Upper lobe of left lung (tissue), 6 donors: ENCODE results near the gene PI4K2A. TPM values are rescaled to one million over a fixed set of nuclear protein-coding genes. Genes with fewer than 3 reads are reported as not detected.
A peak's percentile ranks its signal among the peaks of the same experiment; 100 is the strongest.

ENCODE experiments used
- ATAC-seq, 2 donors: fragments of 200-7000 bp; cut with Tn5 transposase; one replicate each; pipeline ENCODE4 v1.9.1; 2022; ENCODE audit warnings: mild to moderate bottlenecking in 2 of 2, moderate library complexity in 2 of 2; ENCODE audit not compliant: low FRiP score in 2 of 2
- DNase-seq, 2 donors: peaks; one replicate each; pipeline ENCODE4 v3.0.0-alpha.2; 2019 to 2020
- H3K27ac ChIP-seq, 4 donors: fragments of 200-600 bp; sonication (generic); one replicate each; pipeline ENCODE4 v1.5.1; 2016 to 2019
- H3K27me3 ChIP-seq, 4 donors: fragments of 200-600 bp; sonication (generic); one replicate each; pipeline ENCODE4 v1.5.1; 2017 to 2019
- H3K36me3 ChIP-seq, 4 donors: fragments of 200-600 bp; sonication (generic); one replicate each; pipeline ENCODE4 v1.5.1; 2016 to 2019
- H3K4me1 ChIP-seq, 4 donors: fragments of 200-600 bp; sonication (generic); one replicate each; pipeline ENCODE4 v1.5.1; 2018 to 2019
- H3K4me3 ChIP-seq, 4 donors: fragments of 200-600 bp; sonication (generic); one replicate each; pipeline ENCODE4 v1.5.1; 2017 to 2019; ENCODE audit warnings: mild to moderate bottlenecking in 2 of 4, moderate library complexity in 1 of 4
- H3K9me3 ChIP-seq, 4 donors: fragments of 200-600 bp; sonication (generic); one replicate each; pipeline ENCODE4 v1.5.1; 2018 to 2019
- EP300 ChIP-seq, 4 donors: sonication (generic); formaldehyde crosslinking; IDR thresholded peaks; one replicate each; pipeline ENCODE4 v1.5.1; 2017; ENCODE audit warnings: antibody characterized with exemption in 4 of 4, control low read depth in 2 of 4
- POLR2A ChIP-seq, 4 donors: fragments of 450-650 bp; IDR thresholded peaks; one replicate each; pipeline ENCODE4 v1.5.1; 2016 to 2017; ENCODE audit warnings: antibody characterized with exemption in 4 of 4, mild to moderate bottlenecking in 2 of 4
- POLR2AphosphoS5 ChIP-seq, 2 donors: sonication (generic); formaldehyde crosslinking; IDR thresholded peaks; one replicate each; pipeline ENCODE4 v1.5.1; 2017; ENCODE audit warnings: antibody characterized with exemption in 2 of 2
- WGBS, 2 donors: methylation state at CpG; one replicate each; pipeline ENCODE4 v1.1.5; 2017 to 2018; 5-methylcytosine and 5-hydroxymethylcytosine counted together
- total RNA-seq, 6 donors: library from RNA; depleted of rRNA in 4 of 6; stranded (reverse); fragments of >200 nt in 4 of 6; gene quantifications; one replicate each; pipeline versions ENCODE4 v1.1.0 to v1.2.1, GENCODE V29; 2016 to 2021
- TF ChIP-seq, protein P1 (sequence below), 6 experiments: fragments of 450-650 bp in 4 of 6; fragments of 200-600 bp in 2 of 6; sonication (generic) in 2 of 6; IDR thresholded peaks; one replicate each; pipeline ENCODE4 v1.5.1; 2016 to 2019; ENCODE audit warnings: antibody characterized with exemption in 6 of 6
- donor health status: DM: no; HTN: no; CAD: no; lungs with moderate emphysema.
- donor health status: DM: no; HTN: yes; CAD: no; lungs with severe emphysema.

PI4K2A gene
- total RNA-seq, 6 donors from 2014 or later, result 22.0 to 34.4 (median 28.6) TPM

DNA sequence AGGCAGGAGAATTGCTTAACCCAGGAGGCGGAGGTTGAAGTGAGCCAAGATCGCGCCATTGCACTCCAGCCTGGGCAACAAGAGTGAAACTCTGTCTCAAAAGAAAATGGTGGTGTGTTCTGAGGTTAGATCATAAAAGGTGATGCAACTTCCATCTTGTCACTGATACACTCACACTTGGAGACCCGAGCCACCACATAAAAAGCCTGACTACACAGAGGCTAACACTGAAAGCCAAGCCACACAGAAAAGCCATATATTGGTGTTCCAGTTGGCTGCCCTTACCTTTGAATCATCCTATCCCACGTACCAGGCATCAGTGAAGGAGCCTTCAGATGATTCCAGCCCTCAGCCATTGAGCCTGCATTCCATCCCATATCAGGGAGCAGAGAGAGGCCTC is 11.2 kb upstream of the PI4K2A start:
- Histone ChIP-seq H3K27me3 (no peaks in the 10 kb centered on the region), H3K36me3 (no peaks in the 10 kb centered on the region), H3K9me3 (no peaks in the 10 kb centered on the region), H3K4me1 (peaks cover 5 to 16% (median 10%) of the 10 kb centered on the region in 4 donors), H3K4me3 (no peak overlapping the region), H3K27ac (no peak overlapping the region)
- TF ChIP-seq EP300 (IDR thresholded peaks at IDR 0.05) (no peak), POLR2A (IDR thresholded peaks at IDR 0.05) (no peak), POLR2AphosphoS5 (IDR thresholded peaks at IDR 0.05) (no peak)
- TF ChIP-seq, protein P1, sequence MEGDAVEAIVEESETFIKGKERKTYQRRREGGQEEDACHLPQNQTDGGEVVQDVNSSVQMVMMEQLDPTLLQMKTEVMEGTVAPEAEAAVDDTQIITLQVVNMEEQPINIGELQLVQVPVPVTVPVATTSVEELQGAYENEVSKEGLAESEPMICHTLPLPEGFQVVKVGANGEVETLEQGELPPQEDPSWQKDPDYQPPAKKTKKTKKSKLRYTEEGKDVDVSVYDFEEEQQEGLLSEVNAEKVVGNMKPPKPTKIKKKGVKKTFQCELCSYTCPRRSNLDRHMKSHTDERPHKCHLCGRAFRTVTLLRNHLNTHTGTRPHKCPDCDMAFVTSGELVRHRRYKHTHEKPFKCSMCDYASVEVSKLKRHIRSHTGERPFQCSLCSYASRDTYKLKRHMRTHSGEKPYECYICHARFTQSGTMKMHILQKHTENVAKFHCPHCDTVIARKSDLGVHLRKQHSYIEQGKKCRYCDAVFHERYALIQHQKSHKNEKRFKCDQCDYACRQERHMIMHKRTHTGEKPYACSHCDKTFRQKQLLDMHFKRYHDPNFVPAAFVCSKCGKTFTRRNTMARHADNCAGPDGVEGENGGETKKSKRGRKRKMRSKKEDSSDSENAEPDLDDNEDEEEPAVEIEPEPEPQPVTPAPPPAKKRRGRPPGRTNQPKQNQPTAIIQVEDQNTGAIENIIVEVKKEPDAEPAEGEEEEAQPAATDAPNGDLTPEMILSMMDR (IDR thresholded peaks at IDR 0.05), result no peak
- no peak for DNase-seq
- no peak for ATAC-seq
- 90 to 98% methylated on average over 5 of the region's 5 CpGs for WGBS, 2 donors

DNA sequence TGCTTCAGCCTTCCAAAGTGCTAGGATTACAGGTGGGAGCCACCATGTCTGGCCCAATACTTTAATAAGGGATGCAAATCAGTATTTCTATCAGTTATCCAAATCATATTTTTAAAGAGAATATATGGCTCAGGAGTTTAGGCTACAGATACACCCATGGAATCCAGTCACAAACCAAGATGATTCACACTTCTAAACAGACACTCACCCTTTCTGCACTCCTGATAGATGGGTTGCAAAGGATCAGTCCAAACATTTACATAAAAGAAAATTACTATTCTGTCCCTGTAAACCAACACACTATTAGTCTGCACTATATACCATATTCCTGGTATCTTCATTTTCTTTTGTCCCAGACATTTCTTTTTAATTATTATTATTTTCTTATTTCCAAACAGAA is 9.4 kb upstream of the PI4K2A start:
- no peak for DNase-seq
- no peak overlapping the region for H3K27ac ChIP-seq
- TF ChIP-seq POLR2AphosphoS5 (IDR thresholded peaks at IDR 0.05) (no peak), EP300 (IDR thresholded peaks at IDR 0.05) (no peak), POLR2A (IDR thresholded peaks at IDR 0.05) (no peak)
- TF ChIP-seq, protein P1 (IDR thresholded peaks at IDR 0.05), result no peak

DNA sequence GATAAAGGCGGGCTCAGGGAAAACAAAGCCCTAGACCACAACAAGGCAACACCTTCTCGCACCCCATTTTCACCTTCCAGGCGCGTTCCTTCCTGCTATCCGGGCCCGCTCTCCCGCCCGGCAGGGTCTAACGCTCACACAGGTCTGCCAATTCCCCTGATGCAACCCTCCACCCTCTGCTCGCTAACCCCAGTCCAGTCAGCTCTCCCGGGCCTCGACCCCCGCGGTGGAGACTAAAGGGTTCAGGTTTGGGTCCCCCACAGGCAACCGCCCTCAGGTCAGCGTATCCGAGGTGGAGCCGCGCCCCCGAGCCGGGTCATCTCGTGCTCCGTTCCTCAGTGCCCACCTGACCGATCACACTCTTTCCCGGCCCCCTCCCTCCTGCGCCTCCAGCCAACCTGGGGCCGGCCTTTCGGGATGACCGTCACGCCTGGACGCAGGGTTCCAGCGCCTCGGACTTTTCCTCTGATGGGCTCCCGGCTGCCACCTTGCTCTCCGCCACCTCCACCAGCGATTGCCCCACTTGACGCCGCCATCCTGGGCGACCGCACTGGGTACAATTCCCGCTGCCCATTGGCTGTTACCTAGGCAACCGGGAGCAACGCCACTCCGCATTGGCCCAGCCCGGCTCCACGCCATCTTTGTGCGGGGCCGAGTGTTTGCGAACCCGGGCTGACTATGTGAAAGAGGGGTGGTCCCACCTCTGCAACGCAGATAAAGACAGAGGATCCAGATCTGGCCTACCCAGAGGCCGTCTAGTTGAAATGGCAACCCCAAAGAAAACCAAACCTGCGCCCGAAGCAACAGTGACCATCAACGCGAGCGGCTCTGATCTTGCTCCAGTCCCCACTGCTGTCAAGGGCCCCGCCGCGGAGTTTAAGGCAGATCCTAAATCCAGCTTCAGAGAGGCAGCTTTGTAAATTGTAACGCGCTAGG is 7.3 kb upstream of the PI4K2A start, which contains the start of gene MORN4:
MORN4 (minus strand) TSS at position 552 of the 936 bp plus-strand sequence. CDS start 13,847 bp downstream, outside the sequence.
- peak; percentile 98 to 100 for ATAC-seq
- 3 to 10% methylated on average over 32 to 58 of the region's 62 CpGs for WGBS, 2 donors
- TF ChIP-seq POLR2AphosphoS5 (IDR thresholded peaks at IDR 0.05) (peak; percentile 59 to 67), EP300 (IDR thresholded peaks at IDR 0.05) (no peak), POLR2A (IDR thresholded peaks at IDR 0.05) (peak in 1 of 4 donors; percentile 49)
- TF ChIP-seq, protein P1 (IDR thresholded peaks at IDR 0.05), result peak in 1 of 6 experiments; percentile 3
- Histone ChIP-seq H3K27ac (peak within 1 kb of the TSS; percentile 2 to 76 (median 63)), H3K9me3 (no peaks in the 10 kb centered on the region), H3K4me3 (peak within 1 kb of the TSS; percentile 71 to 95 (median 85)), H3K27me3 (no peaks in the 10 kb centered on the region), H3K36me3 (no peaks in the 10 kb centered on the region), H3K4me1 (peaks cover 5 to 12% (median 9%) of the 10 kb centered on the region in 4 donors)
- peak; percentile 94 for DNase-seq

More for the DNA sequence above, 9.4 kb upstream of the PI4K2A start:
- Histone ChIP-seq H3K36me3 (no peaks in the 10 kb centered on the region), H3K9me3 (no peaks in the 10 kb centered on the region), H3K4me1 (peaks cover 5 to 16% (median 10%) of the 10 kb centered on the region in 4 donors), H3K27me3 (no peaks in the 10 kb centered on the region), H3K4me3 (no peak overlapping the region)
- no peak for ATAC-seq

DNA sequence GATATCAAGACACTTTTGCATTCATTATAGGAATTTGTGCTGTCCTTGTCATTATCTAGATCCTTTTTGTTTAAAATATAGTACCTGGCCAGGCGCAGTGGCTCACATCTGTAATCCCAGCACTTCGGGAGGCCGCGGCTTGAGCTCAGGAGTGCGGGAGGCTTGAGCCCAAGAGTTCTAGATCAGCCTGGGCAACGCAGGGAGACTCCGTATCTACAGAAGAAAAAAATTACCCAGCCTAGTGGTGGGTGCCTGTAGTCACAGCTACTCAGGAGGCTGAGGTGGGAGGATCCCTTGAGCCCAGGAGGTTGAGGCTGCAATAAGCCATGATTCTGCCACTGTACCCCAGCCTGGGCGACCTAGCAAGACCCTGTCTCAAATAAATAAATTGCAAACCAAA is 6.5 kb upstream of the PI4K2A start:
- WGBS, 2 donors, result 73 to 81% methylated on average over 8 of the region's 8 CpGs
- ATAC-seq (peak; percentile 51 to 64), DNase-seq (peak in 1 of 2 donors; percentile 32)
- no peak for TF ChIP-seq POLR2A (IDR thresholded peaks at IDR 0.05)
- TF ChIP-seq, protein P1 (IDR thresholded peaks at IDR 0.05), result peak in 5 of 6 experiments; percentile 18 to 50 (median 23)
- H3K27ac ChIP-seq, result peak overlapping the region; percentile 2 to 76 (median 63)
- H3K4me1 ChIP-seq, result peaks cover 5 to 12% (median 9%) of the 10 kb centered on the region in 4 donors
- no peaks in the 10 kb centered on the region for H3K36me3 ChIP-seq
- H3K4me3 ChIP-seq, result peak overlapping the region in 3 of 4 donors; percentile 71 to 95 (median 81)
- H3K9me3 ChIP-seq, result no peaks in the 10 kb centered on the region
- no peaks in the 10 kb centered on the region for H3K27me3 ChIP-seq
